Colonic mucosa (tissue), 4 donors: Measurements from ENCODE around the gene HYOU1. TPM values are rescaled to one million over a fixed set of nuclear protein-coding genes. Genes with fewer than 3 reads are reported as not detected.
A peak's percentile ranks its signal among the peaks of the same experiment; 100 is the strongest.

Experiments
- DNase-seq: peaks from one replicate; pipeline ENCODE4 v3.0.0-alpha.2; 2020
- H3K27ac ChIP-seq: fragments of 200-600 bp; one replicate; pipeline ENCODE4 v1.8.0; 2021
- H3K27me3 ChIP-seq: fragments of 200-600 bp; one replicate; pipeline ENCODE4 v1.8.0; 2021
- H3K36me3 ChIP-seq: fragments of 200-600 bp; one replicate; pipeline ENCODE4 v1.8.0; 2021
- H3K4me1 ChIP-seq: fragments of 200-600 bp; one replicate; pipeline ENCODE4 v1.8.0; 2021; ENCODE audit warnings: mild to moderate bottlenecking
- H3K4me3 ChIP-seq: fragments of 200-600 bp; one replicate; pipeline ENCODE4 v1.8.0; 2021
- H3K9ac ChIP-seq, 2 donors: one replicate each; pipeline ENCODE4 v1.7.0; 2013; ENCODE audit warnings: control low read depth in 2 of 2, low read depth in 2 of 2, low read length in 2 of 2
- H3K9me3 ChIP-seq: fragments of 200-600 bp; one replicate; pipeline ENCODE4 v1.8.0; 2021
- intact Hi-C: fragments of 100-400 bp; cut with DNase I; formaldehyde crosslinking; loops from one replicate; pipeline ENCODE4 v1.14.1; 2022
- total RNA-seq, 2 donors: library from RNA; stranded (reverse); fragmentation: NEBNext Ultra II Directional in 1 of 2; extraction: Animal tissue kit (Norgen Biotek cat#: 25700) in 1 of 2; gene quantifications; one replicate each; pipeline ENCODE4 v1.2.1, GENCODE V29; 2021
- TF ChIP-seq, protein P1 (sequence below): fragments of 200-600 bp; IDR thresholded peaks from one replicate; pipeline ENCODE4 v1.8.0; 2022; ENCODE audit warnings: antibody characterized with exemption, mild to moderate bottlenecking
- donor health status: healthy.
- donor health status: DM: no; HTN: no; CAD: no.
- donor health status: DM: no; HTN: no; CAD: no.

HYOU1 gene
- total RNA-seq, 2 donors from 2014 or later = 120 to 273 TPM

- no peaks in the 10 kb centered on the region for H3K4me1 ChIP-seq
- no peak overlapping the region for H3K9ac ChIP-seq
- no peaks in the 10 kb centered on the region for H3K36me3 ChIP-seq
- TF ChIP-seq, protein P1, sequence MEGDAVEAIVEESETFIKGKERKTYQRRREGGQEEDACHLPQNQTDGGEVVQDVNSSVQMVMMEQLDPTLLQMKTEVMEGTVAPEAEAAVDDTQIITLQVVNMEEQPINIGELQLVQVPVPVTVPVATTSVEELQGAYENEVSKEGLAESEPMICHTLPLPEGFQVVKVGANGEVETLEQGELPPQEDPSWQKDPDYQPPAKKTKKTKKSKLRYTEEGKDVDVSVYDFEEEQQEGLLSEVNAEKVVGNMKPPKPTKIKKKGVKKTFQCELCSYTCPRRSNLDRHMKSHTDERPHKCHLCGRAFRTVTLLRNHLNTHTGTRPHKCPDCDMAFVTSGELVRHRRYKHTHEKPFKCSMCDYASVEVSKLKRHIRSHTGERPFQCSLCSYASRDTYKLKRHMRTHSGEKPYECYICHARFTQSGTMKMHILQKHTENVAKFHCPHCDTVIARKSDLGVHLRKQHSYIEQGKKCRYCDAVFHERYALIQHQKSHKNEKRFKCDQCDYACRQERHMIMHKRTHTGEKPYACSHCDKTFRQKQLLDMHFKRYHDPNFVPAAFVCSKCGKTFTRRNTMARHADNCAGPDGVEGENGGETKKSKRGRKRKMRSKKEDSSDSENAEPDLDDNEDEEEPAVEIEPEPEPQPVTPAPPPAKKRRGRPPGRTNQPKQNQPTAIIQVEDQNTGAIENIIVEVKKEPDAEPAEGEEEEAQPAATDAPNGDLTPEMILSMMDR = no peak
- no peaks in the 10 kb centered on the region for H3K9me3 ChIP-seq
- no peaks in the 10 kb centered on the region for H3K27me3 ChIP-seq
- no peak overlapping the region for H3K27ac ChIP-seq
- no peak overlapping the region for H3K4me3 ChIP-seq
- no peak for DNase-seq
- intact Hi-C loops = no loop called here
These were observed 25.1 kb downstream of the HYOU1 start for GRCh38 chr11:119031912-119032280.

GRCh38 chr11:119030329-119031047 lies 26.5 kb downstream of the HYOU1 start, which contains the start of gene SLC37A4:
SLC37A4 (minus strand) TSS chr11:119030877.
- Histone ChIP-seq H3K9ac (peak within 1 kb of the TSS; percentile 87 to 92), H3K4me1 (no peaks in the 10 kb centered on the region), H3K27me3 (no peaks in the 10 kb centered on the region), H3K27ac (peak within 1 kb of the TSS; percentile 75), H3K9me3 (no peaks in the 10 kb centered on the region), H3K36me3 (no peaks in the 10 kb centered on the region), H3K4me3 (peak within 1 kb of the TSS; percentile 58)
- intact Hi-C loops = no loop called here
- TF ChIP-seq, protein P1 = peak; percentile 83
- peak; percentile 99 for DNase-seq

GRCh38 chr11:119030029-119030328 lies 27.0 kb downstream of the HYOU1 start:
- no peaks in the 10 kb centered on the region for H3K9me3 ChIP-seq
- H3K27me3 ChIP-seq = no peaks in the 10 kb centered on the region
- H3K4me1 ChIP-seq = peaks cover 3% of the 10 kb centered on the region
- peak overlapping the region; percentile 58 for H3K4me3 ChIP-seq
- TF ChIP-seq, protein P1 = no peak
- intact Hi-C loops = no loop called here
- DNase-seq = no peak
- H3K36me3 ChIP-seq = no peaks in the 10 kb centered on the region
- peak overlapping the region; percentile 87 to 92 for H3K9ac ChIP-seq
- peak overlapping the region; percentile 75 for H3K27ac ChIP-seq

GRCh38 chr11:119029340-119030028 lies 27.5 kb downstream of the HYOU1 start:
- H3K27me3 ChIP-seq = no peaks in the 10 kb centered on the region
- peak overlapping the region; percentile 75 for H3K27ac ChIP-seq
- peak overlapping the region; percentile 58 for H3K4me3 ChIP-seq
- peaks cover 5% of the 10 kb centered on the region for H3K4me1 ChIP-seq
- peak; percentile 91 for DNase-seq
- H3K36me3 ChIP-seq = no peaks in the 10 kb centered on the region
- intact Hi-C loops = no loop called here
- TF ChIP-seq, protein P1 = no peak
- no peaks in the 10 kb centered on the region for H3K9me3 ChIP-seq
- H3K9ac ChIP-seq = peak overlapping the region; percentile 87 to 92

GRCh38 chr11:119029069-119029339 lies 28.0 kb downstream of the HYOU1 start:
- no peaks in the 10 kb centered on the region for H3K36me3 ChIP-seq
- H3K4me1 ChIP-seq = peaks cover 5% of the 10 kb centered on the region
- peak overlapping the region; percentile 15 for H3K4me3 ChIP-seq
- TF ChIP-seq, protein P1 = no peak
- peak overlapping the region; percentile 75 for H3K27ac ChIP-seq
- no peak for DNase-seq
- H3K9me3 ChIP-seq = no peaks in the 10 kb centered on the region
- intact Hi-C loops = no loop called here
- no peaks in the 10 kb centered on the region for H3K27me3 ChIP-seq
- H3K9ac ChIP-seq = peak overlapping the region in 1 of 2 donors; percentile 87
